ACC112 (cell line): ENCODE data around the gene S1PR5.
"Not testable (repeated sequence)": the region's sequence is repeated elsewhere in the genome, so short reads cannot be mapped to it uniquely, and the experiment has no call there.

ENCODE experiments used
- H2AFZ ChIP-seq: fragments of 200-600 bp; sonication (generic); one replicate; pipeline ENCODE4 v1.6.0; 2017; ENCODE audit warnings: antibody characterized with exemption, low read length; ENCODE audit not compliant: unreplicated experiment
- H3K27ac ChIP-seq: fragments of 200-600 bp; sonication (generic); 2 replicates; pipeline ENCODE4 v1.5.1; 2014; ENCODE audit warnings: low read depth, mild to moderate bottlenecking, antibody characterized with exemption, low read length, moderate library complexity
- H3K27me3 ChIP-seq: fragments of 200-600 bp; sonication (generic); 2 replicates; pipeline ENCODE4 v1.6.1; 2014; ENCODE audit warnings: mild to moderate bottlenecking, antibody characterized with exemption, low read length, moderate library complexity, mixed read lengths; ENCODE audit not compliant: insufficient read depth
- H3K36me3 ChIP-seq: fragments of 200-600 bp; sonication (generic); 2 replicates; pipeline ENCODE4 v1.6.1; 2016; ENCODE audit warnings: mild to moderate bottlenecking, antibody characterized with exemption, low read length, moderate library complexity, mixed read lengths; ENCODE audit not compliant: insufficient read depth
- H3K4me1 ChIP-seq: fragments of 200-600 bp; sonication (generic); one replicate; pipeline ENCODE4 v1.6.1; 2016; ENCODE audit warnings: low read length, mixed read lengths; ENCODE audit not compliant: insufficient read depth, unreplicated experiment, control insufficient read depth
- H3K4me3 ChIP-seq: fragments of 200-600 bp; sonication (generic); 2 replicates; pipeline ENCODE4 v1.5.1; 2014; ENCODE audit warnings: mild to moderate bottlenecking, low read depth, low read length
- H3K79me2 ChIP-seq: fragments of 200-600 bp; sonication (generic); one replicate; pipeline ENCODE4 v1.6.0; 2016; ENCODE audit warnings: low read length; ENCODE audit not compliant: control insufficient read depth, unreplicated experiment, insufficient read depth

The S1PR5 gene

GRCh38 chr19:10526887-10527286 lies 9.6 kb upstream of the S1PR5 start:
- H3K36me3 ChIP-seq, H3K79me2 ChIP-seq, H2AFZ ChIP-seq, H3K27ac ChIP-seq, H3K4me1 ChIP-seq, H3K27me3 ChIP-seq, H3K4me3 ChIP-seq: not testable (repeated sequence)

- no peak overlapping the region for H2AFZ ChIP-seq
- H3K4me3 ChIP-seq = no peak overlapping the region
- no peaks in the 10 kb centered on the region for H3K36me3 ChIP-seq
- no peaks in the 10 kb centered on the region for H3K79me2 ChIP-seq
- H3K4me1 ChIP-seq = no peaks in the 10 kb centered on the region
- no peaks in the 10 kb centered on the region for H3K27me3 ChIP-seq
- no peak overlapping the region for H3K27ac ChIP-seq
These were observed 8.4 kb upstream of the S1PR5 start for GRCh38 chr19:10525636-10526035.

GRCh38 chr19:10523135-10523636 lies 5.9 kb upstream of the S1PR5 start:
- H2AFZ ChIP-seq = no peak overlapping the region
- H3K79me2 ChIP-seq = no peaks in the 10 kb centered on the region

GRCh38 chr19:10521461-10522171 lies 4.4 kb upstream of the S1PR5 start:
- Histone ChIP-seq H3K4me3 (no peak overlapping the region), H3K79me2 (no peaks in the 10 kb centered on the region), H3K4me1 (peaks cover 10% of the 10 kb centered on the region), H3K27me3 (no peaks in the 10 kb centered on the region), H3K27ac (no peak overlapping the region), H3K36me3 (no peaks in the 10 kb centered on the region), H2AFZ (no peak overlapping the region)

More at GRCh38 chr19:10523135-10523636, 5.9 kb upstream of the S1PR5 start:
- Histone ChIP-seq H3K4me1 (peaks cover 6% of the 10 kb centered on the region), H3K27me3 (no peaks in the 10 kb centered on the region), H3K4me3 (no peak overlapping the region), H3K27ac (no peak overlapping the region), H3K36me3 (no peaks in the 10 kb centered on the region)

- no peak overlapping the region for H2AFZ ChIP-seq
These were observed 3.5 kb upstream of the S1PR5 start for GRCh38 chr19:10520652-10521318.

GRCh38 chr19:10519421-10519820 lies 2.2 kb upstream of the S1PR5 start:
- no peaks in the 10 kb centered on the region for H3K79me2 ChIP-seq
- H3K4me1 ChIP-seq = peaks cover 11% of the 10 kb centered on the region
- no peaks in the 10 kb centered on the region for H3K36me3 ChIP-seq
- H3K4me3 ChIP-seq = no peak overlapping the region
- H3K27ac ChIP-seq = no peak overlapping the region
- no peaks in the 10 kb centered on the region for H3K27me3 ChIP-seq
- no peak overlapping the region for H2AFZ ChIP-seq

More at GRCh38 chr19:10520652-10521318, 3.5 kb upstream of the S1PR5 start:
- Histone ChIP-seq H3K27ac (no peak overlapping the region), H3K4me1 (peaks cover 11% of the 10 kb centered on the region), H3K4me3 (no peak overlapping the region), H3K27me3 (no peaks in the 10 kb centered on the region), H3K36me3 (no peaks in the 10 kb centered on the region), H3K79me2 (no peaks in the 10 kb centered on the region)

- no peak overlapping the region for H3K27ac ChIP-seq
- no peaks in the 10 kb centered on the region for H3K27me3 ChIP-seq
- H3K4me3 ChIP-seq = peak overlapping the region; percentile 78
- H2AFZ ChIP-seq = peak overlapping the region; percentile 6
- H3K4me1 ChIP-seq = peaks cover 11% of the 10 kb centered on the region
- H3K79me2 ChIP-seq = no peaks in the 10 kb centered on the region
- H3K36me3 ChIP-seq = no peaks in the 10 kb centered on the region
These were observed 1.5 kb upstream of the S1PR5 start for GRCh38 chr19:10518444-10519361.

GRCh38 chr19:10517760-10518443 lies 655 bp upstream of the S1PR5 start:
- Histone ChIP-seq H3K4me3 (peak overlapping the region; percentile 78), H3K4me1 (peaks cover 11% of the 10 kb centered on the region), H3K79me2 (no peaks in the 10 kb centered on the region), H3K27me3 (no peaks in the 10 kb centered on the region), H3K27ac (no peak overlapping the region), H3K36me3 (no peaks in the 10 kb centered on the region), H2AFZ (peak overlapping the region; percentile 69)

- Histone ChIP-seq H3K4me1 (peaks cover 11% of the 10 kb centered on the region), H3K36me3 (no peaks in the 10 kb centered on the region), H2AFZ (no peak overlapping the region), H3K27ac (no peak overlapping the region), H3K27me3 (no peaks in the 10 kb centered on the region), H3K4me3 (peak overlapping the region; percentile 78), H3K79me2 (no peaks in the 10 kb centered on the region)
These were observed 468 bp downstream of the S1PR5 start for GRCh38 chr19:10516671-10517286.

GRCh38 chr19:10516064-10516385 lies 1.2 kb downstream of the S1PR5 start:
- no peak overlapping the region for H3K4me3 ChIP-seq
- no peak overlapping the region for H3K27ac ChIP-seq
- H3K4me1 ChIP-seq = peaks cover 11% of the 10 kb centered on the region

More at GRCh38 chr19:10516064-10516385, 1.2 kb downstream of the S1PR5 start:
- no peak overlapping the region for H2AFZ ChIP-seq
- no peaks in the 10 kb centered on the region for H3K36me3 ChIP-seq
- no peaks in the 10 kb centered on the region for H3K27me3 ChIP-seq
- no peaks in the 10 kb centered on the region for H3K79me2 ChIP-seq
